DLD1 (cell line): ENCODE results near the gene SNX32.

Source experiments
- in situ Hi-C: cut with HindIII; loops from 2 replicates; pipeline ENCODE4 v1.10.0; 2017; ENCODE audit warnings: low sequenced_read_pairs

Gene SNX32

GRCh38 chr11:65865550-65866172, 31.9 kb downstream of the SNX32 start:
- in situ Hi-C loops, result no loop called here

GRCh38 chr11:65866509-65867283, 32.9 kb downstream of the SNX32 start:
- in situ Hi-C loops, result no loop called here

- in situ Hi-C loops, result no loop called here
These were observed 33.7 kb downstream of the SNX32 start for GRCh38 chr11:65867284-65868071.

- in situ Hi-C loops, result no loop called here
These were observed 34.4 kb downstream of the SNX32 start for GRCh38 chr11:65868076-65868667.

GRCh38 chr11:65868907-65869306, 35.1 kb downstream of the SNX32 start:
- in situ Hi-C loops, result no loop called here

- in situ Hi-C loops, result no loop called here
These were observed 36.0 kb downstream of the SNX32 start for GRCh38 chr11:65869643-65870306.

- in situ Hi-C loops, result no loop called here
These were observed 36.5 kb downstream of the SNX32 start for GRCh38 chr11:65870307-65870658.

GRCh38 chr11:65870706-65871681, 37.2 kb downstream of the SNX32 start:
- in situ Hi-C loops, result no loop called here

- in situ Hi-C loops, result no loop called here
These were observed 38.2 kb downstream of the SNX32 start for GRCh38 chr11:65871811-65872548.

GRCh38 chr11:65872586-65873317, 39.0 kb downstream of the SNX32 start, which contains the start of gene EFEMP2:
EFEMP2 (minus strand) TSS chr11:65872800; CDS start chr11:65872354, 446 bp downstream.
- in situ Hi-C loops, result no loop called here

- in situ Hi-C loops, result no loop called here
These were observed 39.8 kb downstream of the SNX32 start for GRCh38 chr11:65873318-65874156.

- in situ Hi-C loops, result no loop called here
These were observed 45.9 kb downstream of the SNX32 start, which contains the start of gene CTSW for GRCh38 chr11:65879617-65880016. CTSW (plus strand) TSS chr11:65879837; CDS start chr11:65879855, 18 bp downstream.

GRCh38 chr11:65880027-65880426, 46.3 kb downstream of the SNX32 start:
- in situ Hi-C loops, result no loop called here

- in situ Hi-C loops, result no loop called here
These were observed 47.2 kb downstream of the SNX32 start for GRCh38 chr11:65880844-65881421.

- in situ Hi-C loops, result no loop called here
These were observed 48.6 kb downstream of the SNX32 start for GRCh38 chr11:65882120-65883057.
